Heart left ventricle (tissue), 16 donors: ENCODE results near the gene BEX2. TPM values are rescaled to one million over a fixed set of nuclear protein-coding genes. Genes with fewer than 3 reads are reported as not detected.
"Not testable (repeated sequence)": the region's sequence is repeated elsewhere in the genome, so short reads cannot be mapped to it uniquely, and the experiment has no call there.

ENCODE experiments used
- ATAC-seq, 4 donors: fragments of 200-7000 bp; cut with Tn5 transposase; one replicate each; pipeline ENCODE4 v1.9.1; 2020 to 2022; ENCODE audit warnings: moderate library complexity in 4 of 4, mild to moderate bottlenecking in 3 of 4, moderate number of reproducible peaks in 1 of 4
- DNase-seq, 5 donors: peaks; one replicate each; pipeline ENCODE4 v3.0.0-alpha.2; 2020
- H3K27ac ChIP-seq, 12 donors: fragments of 200-600 bp; sonication (generic) in 4 of 12; one replicate each; pipeline versions ENCODE4 v1.5.0 to v1.8.0; 2016 to 2022; ENCODE audit warnings: mild to moderate bottlenecking in 2 of 12
- H3K27me3 ChIP-seq, 9 donors: fragments of 200-600 bp; sonication (generic) in 2 of 9; one replicate each; pipeline versions ENCODE4 v1.5.1 to v1.8.0; 2016 to 2022; ENCODE audit warnings: mild to moderate bottlenecking in 3 of 9
- H3K36me3 ChIP-seq, 9 donors: fragments of 200-600 bp; sonication (generic) in 2 of 9; one replicate each; pipeline versions ENCODE4 v1.5.0 to v1.8.0; 2018 to 2022; ENCODE audit warnings: mild to moderate bottlenecking in 2 of 9
- H3K4me1 ChIP-seq, 12 donors: fragments of 200-600 bp; sonication (generic) in 4 of 12; one replicate each; pipeline versions ENCODE4 v1.5.0 to v1.8.0; 2016 to 2022; ENCODE audit warnings: mild to moderate bottlenecking in 3 of 12
- H3K4me3 ChIP-seq, 12 donors: fragments of 200-600 bp; sonication (generic) in 4 of 12; one replicate each; pipeline versions ENCODE4 v1.5.0 to v1.8.0; 2017 to 2022; ENCODE audit warnings: mild to moderate bottlenecking in 9 of 12, moderate library complexity in 4 of 12
- H3K9me3 ChIP-seq, 12 donors: fragments of 200-600 bp; sonication (generic) in 4 of 12; one replicate each; pipeline versions ENCODE4 v1.5.0 to v1.8.0; 2016 to 2022; ENCODE audit warnings: mild to moderate bottlenecking in 1 of 12
- CTCF ChIP-seq, 12 donors: fragments of 200-600 bp; sonication (generic) in 4 of 12; IDR thresholded peaks; one replicate each; pipeline versions ENCODE4 v1.5.0 to v1.8.0; 2018 to 2022; ENCODE audit warnings: antibody characterized with exemption in 12 of 12, mild to moderate bottlenecking in 5 of 12
- POLR2A ChIP-seq, 2 donors: fragments of 450-650 bp; IDR thresholded peaks; one replicate each; pipeline ENCODE4 v1.6.1; 2017; ENCODE audit warnings: antibody characterized with exemption in 2 of 2, mild to moderate bottlenecking in 2 of 2, moderate library complexity in 2 of 2
- WGBS, 4 donors: extraction: QIAGEN DNeasy Blood & Tissue Kit in 2 of 4; methylation state at CpG; one replicate each; pipeline versions ENCODE4 v1.1.5 to v1.1.7; 2013 to 2018; 5-methylcytosine and 5-hydroxymethylcytosine counted together
- intact Hi-C, 10 donors: fragments of 100-400 bp; cut with DNase I; formaldehyde crosslinking; loops; one replicate each; pipeline versions ENCODE4 v1.11.1 to v1.14.2; 2022
- long read RNA-seq, 3 donors: library from polyadenylated mRNA; unstranded; transcript quantifications; one replicate each; pipeline ENCODE4 v2.0.0, GENCODE V29; 2020 to 2021
- polyA plus RNA-seq, 2 donors: library from polyadenylated mRNA; stranded (reverse); fragments of 200-250 nt; gene quantifications; one replicate each; pipeline ENCODE4 v1.2.3, GENCODE V29; 2013
- total RNA-seq, 9 donors: library from RNA; depleted of rRNA in 2 of 9; stranded (reverse); fragments of >200 nt in 2 of 9; fragmentation: NEBNext Ultra II Directional in 3 of 9; extraction: Animal tissue kit (Norgen Biotek cat#: 25700) in 3 of 9; gene quantifications; one replicate each; pipeline versions ENCODE4 v1.1.0 to v1.2.4, GENCODE V29; 2016 to 2023
- donor health status: ischemic (EF 13 %, LVEDD 7.1; RV severe dilation, severe dysfunction).
- donor health status: healthy with polysubstance abuse.
- donor health status: DM: no; HTN: yes; CAD: no.
- donor health status: DM: no; HTN: no; CAD: no.
- donor health status: ischemic (EF 25% LVEDD 6.9; RV normal size, moderate dysfunction).
- donor health status: ischemic (EF 25% LVEDD 5.7; RV mildly dilated, moderate dysfunction).
- donor health status: healthy.
- donor health status: DM: yes; HTN: yes; CAD: no.
- donor health status: ischemic (EF 35%, LVEDD 5.7; RV mildly dilated, moderate dysfunction).
- donor health status: nonischemic (EF 11% LVEDD 7.7; RV severe dilation, severe dysfunction).
- donor health status: DM: yes; HTN: yes; CAD: no.
- donor health status: PGD.
- donor health status: ischemic (EF 29% LVEDD 5.4; RV normal size, mild dysfunction).
- donor health status: nonischemic (EF 23%, LVEDD 6.1; RV moderate dilation, normal function).

BEX2 gene
- 1 to 10 TPM in 6 of 9 donors, under 1 TPM in 2, not detected in 1; 0.35 to 4.9 (median 1.7) TPM for total RNA-seq
- polyA plus RNA-seq: 1 to 10 TPM; 1.1 to 6.6 TPM
- long read RNA-seq, donor 1, partial matches to known transcripts: 0 of 1 reads
- long read RNA-seq, donor 1, other reads (novel, unspliced or antisense): 1 of 1 reads
- long read RNA-seq, donor 2: 0 reads
- long read RNA-seq, donor 3: 0 reads

- peak in 3 of 4 donors; percentile 59 to 75 (median 63) for ATAC-seq
- 2 to 44% (median 12%) methylated on average over 22 to 52 of the region's 52 CpGs for WGBS, 4 donors
- peak in 4 of 5 donors; percentile 18 to 58 (median 25) for DNase-seq
- peak within 1 kb of the TSS; percentile 25 to 60 (median 46) for H3K4me3 ChIP-seq
- peaks cover 0 to 5% (median 0%) of the 10 kb centered on the region in 12 donors for H3K4me1 ChIP-seq
- H3K27ac ChIP-seq: no peak within 1 kb of the TSS
- peaks cover 0 to 50% (median 0%) of the 10 kb centered on the region in 9 donors for H3K27me3 ChIP-seq
- TF ChIP-seq CTCF (IDR thresholded peaks at IDR 0.05): no peak
- no peaks in the 10 kb centered on the region for H3K9me3 ChIP-seq
- intact Hi-C loops: no loop called here
- H3K36me3 ChIP-seq: no peaks in the 10 kb centered on the region
Measured at GRCh38 chrX:103310555-103311398, at the start of gene BEX2. TSS of gene BEX2 (minus strand) at chrX:103310990. CDS start at chrX:103309976, 1,014 bp downstream.

GRCh38 chrX:103360092-103360491 lies 49.3 kb upstream of the BEX2 start:
- H3K36me3 ChIP-seq: peaks cover 0 to 10% (median 0%) of the 10 kb centered on the region in 9 donors
- ATAC-seq (no peak), DNase-seq (no peak)
- H3K4me1 ChIP-seq: peaks cover 0 to 8% (median 0%) of the 10 kb centered on the region in 12 donors
- WGBS, 4 donors: 45 to 70% (median 61%) methylated on average over 2 of the region's 2 CpGs
- H3K27ac ChIP-seq: no peak overlapping the region
- no peak for TF ChIP-seq CTCF (IDR thresholded peaks at IDR 0.05)
- no peak for TF ChIP-seq POLR2A (IDR thresholded peaks at IDR 0.05)
- no peaks in the 10 kb centered on the region for H3K9me3 ChIP-seq
- intact Hi-C loops: no loop called here
- peaks cover 0 to 4% (median 0%) of the 10 kb centered on the region in 9 donors for H3K27me3 ChIP-seq
- no peak overlapping the region for H3K4me3 ChIP-seq

GRCh38 chrX:103359605-103360004 lies 48.8 kb upstream of the BEX2 start:
- H3K4me1 ChIP-seq, H3K27ac ChIP-seq, H3K9me3 ChIP-seq, DNase-seq, intact Hi-C loops, ATAC-seq, H3K27me3 ChIP-seq, H3K36me3 ChIP-seq, H3K4me3 ChIP-seq: not testable (repeated sequence)
- WGBS, 4 donors: 84 to 94% (median 89%) methylated on average over 3 of the region's 3 CpGs

GRCh38 chrX:103357871-103358270 lies 47.1 kb upstream of the BEX2 start:
- Histone ChIP-seq H3K27ac (peak overlapping the region in 3 of 12 donors; percentile 84 to 94 (median 90)), H3K4me1 (peaks cover 0 to 8% (median 0%) of the 10 kb centered on the region in 12 donors), H3K9me3 (no peaks in the 10 kb centered on the region), H3K36me3 (peaks cover 0 to 10% (median 0%) of the 10 kb centered on the region in 9 donors), H3K27me3 (peaks cover 0 to 4% (median 0%) of the 10 kb centered on the region in 9 donors), H3K4me3 (peak overlapping the region in 7 of 12 donors; percentile 64 to 96 (median 82))
- no peak for ATAC-seq
- DNase-seq: no peak
- intact Hi-C loops: no loop called here
- 81 to 98% (median 83%) methylated on average over 2 of the region's 2 CpGs for WGBS, 4 donors
- no peak for TF ChIP-seq CTCF (IDR thresholded peaks at IDR 0.05)
- no peak for TF ChIP-seq POLR2A (IDR thresholded peaks at IDR 0.05)
